Heart left ventricle (tissue), 13 donors: Measurements from ENCODE around the gene CDT1.

ENCODE experiments used
- CTCF ChIP-seq, 12 donors: fragments of 200-600 bp; sonication (generic) in 4 of 12; IDR thresholded peaks; one replicate each; pipeline versions ENCODE4 v1.5.0 to v1.8.0; 2018 to 2022; ENCODE audit warnings: antibody characterized with exemption in 12 of 12, mild to moderate bottlenecking in 5 of 12
- POLR2A ChIP-seq, 2 donors: fragments of 450-650 bp; IDR thresholded peaks; one replicate each; pipeline ENCODE4 v1.6.1; 2017; ENCODE audit warnings: antibody characterized with exemption in 2 of 2, mild to moderate bottlenecking in 2 of 2, moderate library complexity in 2 of 2
- donor health status: ischemic (EF 13 %, LVEDD 7.1; RV severe dilation, severe dysfunction).
- donor health status: DM: no; HTN: yes; CAD: no.
- donor health status: DM: no; HTN: no; CAD: no.
- donor health status: ischemic (EF 25% LVEDD 6.9; RV normal size, moderate dysfunction).
- donor health status: ischemic (EF 25% LVEDD 5.7; RV mildly dilated, moderate dysfunction).
- donor health status: ischemic (EF 35%, LVEDD 5.7; RV mildly dilated, moderate dysfunction).
- donor health status: nonischemic (EF 11% LVEDD 7.7; RV severe dilation, severe dysfunction).
- donor health status: DM: yes; HTN: yes; CAD: no.
- donor health status: PGD.
- donor health status: ischemic (EF 29% LVEDD 5.4; RV normal size, mild dysfunction).
- donor health status: nonischemic (EF 23%, LVEDD 6.1; RV moderate dilation, normal function).

DNA sequence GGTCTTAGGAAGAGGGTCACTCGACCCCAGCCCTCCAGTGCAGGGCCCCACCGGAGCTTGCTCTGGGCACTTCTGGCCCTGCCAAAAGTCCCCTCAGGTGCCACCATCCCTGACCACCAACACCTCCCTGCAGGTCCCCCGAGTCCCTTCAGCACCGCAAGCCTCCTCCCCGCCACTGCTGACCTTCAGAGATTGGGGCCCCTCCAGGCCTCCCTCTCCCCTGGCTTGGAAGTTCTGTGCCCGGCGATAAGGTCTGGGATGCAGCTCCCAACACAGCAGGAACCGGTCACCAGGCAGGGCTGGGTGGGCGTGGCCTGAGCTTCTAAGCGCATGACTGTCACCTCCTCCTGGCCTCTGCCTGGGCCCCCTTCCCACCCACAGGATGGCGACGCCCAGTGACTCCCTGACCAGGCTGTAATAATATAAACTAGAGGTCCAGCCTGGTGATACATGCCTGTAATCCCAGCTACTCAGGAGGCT lies 29.7 kb upstream of the CDT1 start:
- TF ChIP-seq CTCF (IDR thresholded peaks at IDR 0.05) (no peak), POLR2A (IDR thresholded peaks at IDR 0.05) (no peak)
